Activated CD4-positive, alpha-beta T cell treated with anti-CD3 and anti-CD28 coated beads for 1 hour (primary cell): ENCODE measurements around the gene ASH1L.
"Not testable (repeated sequence)": the region's sequence is repeated elsewhere in the genome, so short reads cannot be mapped to it uniquely, and the experiment has no call there.

Experiments
- DNase-seq: peaks from one replicate; pipeline ENCODE4 v3.0.0-alpha.2; 2020

ASH1L gene

DNA sequence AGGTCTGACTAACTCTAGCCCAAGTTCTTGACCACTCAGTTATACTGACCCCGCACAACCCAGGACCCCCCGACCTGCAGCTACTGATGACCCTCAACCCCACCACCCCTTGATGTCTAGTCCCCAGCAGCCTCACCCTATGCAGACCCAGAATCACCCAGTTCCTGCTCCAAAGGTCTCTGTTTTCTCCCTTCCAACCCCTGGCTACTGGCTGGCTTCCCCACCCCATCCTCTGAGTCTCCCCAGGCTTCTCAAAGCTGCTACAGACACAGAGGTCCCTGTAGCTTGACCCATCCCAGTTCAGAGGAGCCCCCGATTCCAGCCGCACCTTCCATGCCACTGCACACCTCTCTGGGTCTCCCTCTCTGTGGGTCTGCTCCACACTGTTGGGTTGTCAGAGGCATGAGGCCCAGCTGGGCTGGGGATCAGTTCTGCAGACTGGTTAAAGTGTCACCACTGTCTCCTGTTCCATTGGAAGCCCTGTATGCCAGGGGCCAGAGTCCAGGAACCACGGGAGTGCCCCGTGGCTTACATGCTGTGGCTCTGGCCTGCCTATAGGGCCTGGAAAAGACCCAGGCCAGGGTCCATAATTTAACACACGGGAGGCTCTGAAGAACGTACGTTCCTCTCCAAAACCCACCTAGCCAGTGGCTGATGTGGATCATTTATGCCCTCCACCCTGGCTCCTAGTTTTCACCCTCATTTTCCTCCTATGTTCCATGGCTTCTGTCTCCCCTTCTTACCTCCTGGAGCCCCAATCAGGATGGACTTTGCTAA lies 261.9 kb downstream of the ASH1L start:
- no peak for DNase-seq

GRCh38 chr1:155300024-155300423 lies 262.6 kb downstream of the ASH1L start:
- DNase-seq: no peak

GRCh38 chr1:155297384-155297783 lies 265.2 kb downstream of the ASH1L start:
- no peak for DNase-seq

DNA sequence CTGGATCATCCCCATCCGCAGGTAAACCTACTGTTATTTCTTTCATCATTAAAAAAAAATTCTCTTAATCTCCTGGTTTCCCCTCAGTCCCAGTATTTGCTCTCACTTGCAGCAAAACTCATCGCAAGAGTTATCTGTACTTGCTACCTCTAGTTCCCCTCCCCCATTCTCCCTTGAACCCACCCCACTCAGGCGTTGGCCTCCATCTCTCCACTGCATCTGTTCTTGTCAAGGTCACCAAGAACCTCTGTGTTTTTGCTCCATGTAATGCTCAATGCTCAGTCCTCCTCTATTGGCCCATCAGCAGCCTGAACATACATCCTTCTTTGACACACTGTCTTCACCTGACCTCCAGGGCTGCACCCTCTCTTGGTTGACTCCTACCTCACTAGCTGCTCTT lies 265.9 kb downstream of the ASH1L start:
- DNase-seq: no peak

- DNase-seq: no peak
These were observed 266.7 kb downstream of the ASH1L start for GRCh38 chr1:155295942-155296267.

DNA sequence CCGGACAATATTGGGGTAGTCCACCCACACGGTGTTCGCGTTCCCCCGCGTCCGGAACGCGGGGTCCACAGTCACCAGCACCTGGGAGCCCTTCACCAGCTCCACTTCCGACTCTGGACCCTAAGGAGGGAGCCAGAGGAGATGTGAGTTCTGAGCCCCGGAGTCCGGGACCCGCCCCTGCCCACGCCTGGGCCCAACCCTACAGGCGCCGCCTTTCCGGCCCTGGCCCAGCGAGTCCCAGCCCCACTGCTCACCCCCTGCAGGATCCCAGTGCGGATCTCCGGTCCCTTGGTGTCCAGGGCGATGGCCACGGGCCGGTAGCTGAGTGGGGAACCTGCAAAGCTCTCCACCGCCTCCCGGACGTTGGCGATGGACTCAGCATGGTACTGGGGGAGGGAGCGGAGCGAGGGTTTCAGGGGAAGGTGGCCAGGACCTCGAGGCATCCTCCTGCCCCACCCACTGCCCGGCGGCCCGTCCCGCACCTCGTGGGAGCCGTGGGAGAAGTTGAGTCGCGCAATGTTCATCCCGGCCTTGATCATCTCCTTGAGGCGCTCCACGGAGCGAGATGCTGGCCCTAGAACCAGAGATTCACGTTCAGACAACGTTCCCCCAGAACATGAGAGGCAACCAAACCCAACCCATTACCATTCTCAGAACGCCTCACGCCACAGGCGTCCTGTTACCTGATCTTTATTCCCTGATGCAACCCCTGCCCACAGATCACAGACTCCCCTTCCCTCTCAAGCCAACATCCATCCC lies 267.2 kb downstream of the ASH1L start:
- DNase-seq: no peak

DNA sequence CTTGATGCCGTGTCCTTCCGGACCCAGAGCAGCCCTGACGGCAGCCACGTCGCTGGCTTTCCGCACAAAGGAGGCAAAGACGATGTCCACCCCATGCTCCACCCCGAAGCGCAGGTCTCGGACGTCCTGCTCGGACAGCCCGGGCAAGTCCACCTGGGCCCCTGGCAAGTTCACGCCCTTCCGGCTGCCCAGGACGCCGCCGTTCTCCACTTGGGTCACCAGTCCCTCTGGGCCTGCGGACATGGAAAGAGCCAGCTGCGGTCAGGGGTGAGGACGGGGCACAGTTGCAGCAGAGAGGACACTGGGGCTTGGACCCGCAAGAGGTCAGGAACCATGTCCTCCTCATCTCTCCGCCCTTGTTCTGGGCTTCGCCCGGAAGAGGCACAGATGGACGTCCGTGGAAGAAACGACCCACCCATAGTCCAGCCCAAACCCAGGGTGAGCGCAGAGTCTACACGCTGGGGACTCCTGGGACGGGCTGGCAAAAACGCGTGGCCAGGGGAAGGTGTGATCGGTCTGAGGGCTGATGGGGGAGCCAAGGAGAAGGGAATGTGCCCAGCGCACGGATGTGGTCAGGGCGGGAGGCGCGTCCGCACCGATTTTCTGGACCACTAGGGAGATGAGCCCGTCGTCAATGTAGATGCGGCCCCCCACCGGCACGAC lies 268.0 kb downstream of the ASH1L start:
- no peak for DNase-seq

GRCh38 chr1:155293086-155293749 lies 269.4 kb downstream of the ASH1L start:
- DNase-seq: no peak

- not testable (repeated sequence) for DNase-seq
These were observed 271.6 kb downstream of the ASH1L start for GRCh38 chr1:155291006-155291405.

DNA sequence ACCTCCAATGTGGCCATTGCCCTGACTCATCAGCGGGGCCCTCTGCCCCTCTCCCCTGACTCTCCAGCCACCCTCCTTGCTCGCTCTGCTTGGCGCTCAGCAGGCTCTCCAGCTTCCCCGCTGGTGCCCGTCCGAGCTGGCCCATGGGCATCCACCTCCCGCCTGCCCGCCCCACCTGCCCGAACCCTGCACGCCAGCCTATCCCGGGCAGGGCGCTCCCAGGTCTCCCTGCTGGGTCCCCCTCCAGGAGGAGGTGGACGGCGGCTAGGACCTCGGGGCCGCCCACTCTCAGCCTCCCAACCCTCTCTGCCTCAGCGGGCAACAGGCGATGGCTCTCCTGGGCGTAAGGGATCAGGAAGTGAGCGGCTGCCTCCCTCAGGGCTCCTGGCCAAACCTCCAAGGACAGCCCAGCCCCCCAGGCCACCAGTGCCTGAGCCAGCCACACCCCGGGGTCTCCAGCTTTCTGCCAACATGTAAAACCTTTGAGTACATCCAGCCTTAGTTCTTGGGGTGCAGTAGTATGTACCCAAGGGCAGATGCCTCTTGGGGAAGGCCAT lies 274.5 kb downstream of the ASH1L start:
- DNase-seq: no peak

GRCh38 chr1:155286544-155286943 lies 276.1 kb downstream of the ASH1L start:
- DNase-seq: no peak

GRCh38 chr1:155285631-155286044 lies 277.0 kb downstream of the ASH1L start:
- DNase-seq: no peak
